ENCODE results near the gene SYCP2. TPM values are rescaled to one million over a fixed set of nuclear protein-coding genes. Genes with fewer than 3 reads are reported as not detected.

Gene SYCP2
- total and polyA plus RNA-seq, 11 donors, result 0.59 to 2.6 (median 1.1) TPM

- Histone ChIP-seq H3K27ac (peak overlapping the region in 11 of 12 donors; percentile 30 to 99 (median 92)), H3K36me3 (peaks cover 0 to 5% (median 0%) of the 10 kb centered on the region in 9 donors), H3K4me3 (peak overlapping the region in 5 of 12 donors; percentile 6 to 90 (median 15)), H3K27me3 (no peaks in the 10 kb centered on the region), H3K4me1 (peaks cover 0 to 62% (median 43%) of the 10 kb centered on the region in 12 donors), H3K9me3 (no peaks in the 10 kb centered on the region)
- WGBS, 4 donors, result 35 to 48% (median 44%) methylated on average over 4 of the region's 4 CpGs
- intact Hi-C loops (cut with DNase I), result loop anchor here in 1 of 10 donors (10.0 kb wide), 1 partner anchor 152 kb away; no protein-coding TSS in a partner anchor
- ATAC-seq (no peak), DNase-seq (no peak)
- no peak for TF ChIP-seq POLR2A (IDR thresholded peaks at IDR 0.05)
- TF ChIP-seq, protein P1, sequence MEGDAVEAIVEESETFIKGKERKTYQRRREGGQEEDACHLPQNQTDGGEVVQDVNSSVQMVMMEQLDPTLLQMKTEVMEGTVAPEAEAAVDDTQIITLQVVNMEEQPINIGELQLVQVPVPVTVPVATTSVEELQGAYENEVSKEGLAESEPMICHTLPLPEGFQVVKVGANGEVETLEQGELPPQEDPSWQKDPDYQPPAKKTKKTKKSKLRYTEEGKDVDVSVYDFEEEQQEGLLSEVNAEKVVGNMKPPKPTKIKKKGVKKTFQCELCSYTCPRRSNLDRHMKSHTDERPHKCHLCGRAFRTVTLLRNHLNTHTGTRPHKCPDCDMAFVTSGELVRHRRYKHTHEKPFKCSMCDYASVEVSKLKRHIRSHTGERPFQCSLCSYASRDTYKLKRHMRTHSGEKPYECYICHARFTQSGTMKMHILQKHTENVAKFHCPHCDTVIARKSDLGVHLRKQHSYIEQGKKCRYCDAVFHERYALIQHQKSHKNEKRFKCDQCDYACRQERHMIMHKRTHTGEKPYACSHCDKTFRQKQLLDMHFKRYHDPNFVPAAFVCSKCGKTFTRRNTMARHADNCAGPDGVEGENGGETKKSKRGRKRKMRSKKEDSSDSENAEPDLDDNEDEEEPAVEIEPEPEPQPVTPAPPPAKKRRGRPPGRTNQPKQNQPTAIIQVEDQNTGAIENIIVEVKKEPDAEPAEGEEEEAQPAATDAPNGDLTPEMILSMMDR (IDR thresholded peaks at IDR 0.05), result no peak
Observed at GRCh38 chr20:59936409-59936808, 3.0 kb upstream of the SYCP2 start.

DNA sequence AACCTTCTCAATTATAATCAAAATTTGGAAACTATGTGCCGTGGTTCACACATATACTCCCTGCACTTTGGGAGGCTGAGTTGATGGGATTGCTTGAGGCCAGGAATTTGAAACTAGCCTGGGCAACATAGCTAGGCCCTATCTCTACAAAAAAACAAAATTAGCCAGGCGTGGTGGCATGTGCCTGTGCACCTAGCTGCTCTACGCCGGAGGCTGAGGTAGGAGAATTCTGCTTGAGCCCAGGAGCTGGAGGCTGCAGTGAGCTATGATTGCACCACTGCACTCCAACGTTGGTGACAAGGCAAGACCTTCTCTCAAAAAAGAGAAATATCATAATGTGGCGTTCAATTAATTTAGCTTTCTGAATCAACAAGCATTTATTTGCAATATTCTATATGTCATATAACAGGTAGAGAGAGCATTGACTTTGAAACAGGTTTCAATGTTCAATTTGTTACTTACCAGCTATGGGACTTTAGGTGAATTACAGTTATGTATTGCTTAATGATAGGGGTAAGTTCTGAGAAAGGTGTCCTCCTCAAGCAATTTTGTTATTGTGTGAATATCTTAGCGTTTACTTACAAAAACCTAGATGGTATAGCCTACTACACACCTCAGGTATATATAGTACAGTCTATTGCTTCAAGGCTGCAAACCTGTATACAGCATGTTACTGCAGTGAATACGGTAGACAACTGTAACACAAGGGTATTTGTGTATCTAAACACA is 2.2 kb upstream of the SYCP2 start:
- TF ChIP-seq POLR2A (IDR thresholded peaks at IDR 0.05), result no peak
- TF ChIP-seq, protein P1 (IDR thresholded peaks at IDR 0.05), result no peak
- Histone ChIP-seq H3K4me1 (peaks cover 0 to 55% (median 38%) of the 10 kb centered on the region in 12 donors), H3K27me3 (no peaks in the 10 kb centered on the region), H3K9me3 (no peaks in the 10 kb centered on the region), H3K4me3 (peak overlapping the region in 2 of 12 donors; percentile 15 to 90), H3K36me3 (peaks cover 0 to 5% (median 0%) of the 10 kb centered on the region in 9 donors), H3K27ac (peak overlapping the region in 4 of 12 donors; percentile 90 to 99 (median 94))
- DNase-seq (no peak), ATAC-seq (no peak)
- intact Hi-C loops (cut with DNase I), result loop anchor here in 1 of 10 donors (10.0 kb wide), 1 partner anchor 151 kb away; no protein-coding TSS in a partner anchor
- WGBS, 4 donors, result 78 to 86% (median 83%) methylated on average over 8 of the region's 8 CpGs

DNA sequence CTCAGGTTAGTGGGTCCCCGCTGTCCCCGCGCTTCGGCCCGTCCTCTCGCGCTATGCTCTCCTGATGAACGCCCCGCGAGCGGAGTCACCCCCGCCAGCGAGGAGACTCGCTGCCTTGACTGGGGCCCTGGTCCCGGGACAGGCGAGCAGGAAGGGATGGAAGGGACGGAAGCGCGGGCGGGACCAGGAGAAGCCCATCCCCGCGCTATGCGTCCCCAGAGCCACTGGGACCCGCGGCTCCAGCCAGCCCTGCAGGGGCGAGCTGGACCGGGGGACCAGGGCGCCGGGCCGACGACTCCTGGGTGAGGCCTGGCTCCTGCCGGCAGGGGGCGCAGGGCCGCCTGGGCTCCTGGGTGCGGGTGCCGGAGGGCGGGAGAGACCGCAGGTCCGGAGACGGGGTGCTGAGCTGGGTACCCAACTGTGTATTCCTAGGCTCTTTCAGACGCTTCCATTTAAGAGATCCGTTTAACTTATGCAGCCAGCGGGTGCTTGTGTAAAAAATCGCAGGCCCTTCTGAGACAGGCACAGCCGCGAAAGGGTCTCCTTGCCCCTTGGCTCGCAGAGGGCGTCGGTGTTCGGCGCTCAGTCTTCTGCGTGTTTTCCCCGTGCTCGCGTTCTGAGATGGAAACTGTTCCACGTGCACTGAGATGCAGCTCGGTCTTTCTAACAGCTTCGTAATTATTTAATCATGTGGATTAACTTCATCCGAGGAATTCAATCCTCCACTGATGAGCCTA is 580 bp upstream of the SYCP2 start:
- Histone ChIP-seq H3K4me1 (peaks cover 0 to 48% (median 34%) of the 10 kb centered on the region in 12 donors), H3K9me3 (no peaks in the 10 kb centered on the region), H3K27me3 (no peaks in the 10 kb centered on the region), H3K27ac (peak overlapping the region; percentile 43 to 91 (median 84)), H3K36me3 (peaks cover 0 to 5% (median 0%) of the 10 kb centered on the region in 9 donors), H3K4me3 (peak overlapping the region; percentile 66 to 87 (median 76))
- peak; percentile 84 to 92 (median 86) for DNase-seq
- 1 to 3% (median 2%) methylated on average over 31 to 59 of the region's 59 CpGs for WGBS, 4 donors
- TF ChIP-seq, protein P1 (IDR thresholded peaks at IDR 0.05), result peak; percentile 93 to 99 (median 97)
- TF ChIP-seq POLR2A (IDR thresholded peaks at IDR 0.05), result peak in 1 of 2 donors; percentile 30
- intact Hi-C loops (cut with DNase I), result loop anchor here in 1 of 10 donors (10.0 kb wide), 1 partner anchor 149 kb away; no protein-coding TSS in a partner anchor
- ATAC-seq, result peak; percentile 57 to 90 (median 90)

Measured in heart left ventricle (tissue), 16 donors.